HepG2 (cell line): ENCODE data around the gene WDR70. TPM values are rescaled to one million over a fixed set of nuclear protein-coding genes. Genes with fewer than 3 reads are reported as not detected.
A peak's percentile ranks its signal among the peaks of the same experiment; 100 is the strongest.

ENCODE experiments used
- BCL6 ChIP-seq: IDR thresholded peaks from 2 replicates; pipeline ENCODE4 v1.6.1; 2016; ENCODE audit warnings: missing genetic modification reagents, missing compliant biosample characterization
- CHCHD3 ChIP-seq: sonication (generic); formaldehyde crosslinking; IDR thresholded peaks from 2 replicates; pipeline ENCODE4 v1.8.0; 2022; ENCODE audit warnings: mild to moderate bottlenecking, missing genetic modification reagents, moderate library complexity
- HDAC1 ChIP-seq: sonication (generic); formaldehyde crosslinking; IDR thresholded peaks from 2 replicates; pipeline ENCODE4 v1.5.1; 2020; ENCODE audit warnings: mild to moderate bottlenecking, missing genetic modification reagents
- HOXA7 ChIP-seq: sonication (generic); formaldehyde crosslinking; IDR thresholded peaks from 2 replicates; pipeline ENCODE4 v1.8.1; 2022; ENCODE audit warnings: mild to moderate bottlenecking, missing genetic modification reagents, moderate library complexity
- MLXIP ChIP-seq: sonication (generic); formaldehyde crosslinking; IDR thresholded peaks from 2 replicates; pipeline ENCODE4 v1.9.0; 2021; ENCODE audit warnings: missing genetic modification reagents, borderline replicate concordance
- MYC ChIP-seq: sonication (generic); formaldehyde crosslinking; IDR thresholded peaks from 2 replicates; pipeline ENCODE4 v1.9.0; 2021; ENCODE audit warnings: missing genetic modification reagents, borderline replicate concordance
- PPARG ChIP-seq: conservative IDR thresholded peaks from 2 replicates; pipeline ENCODE4 v1.6.1; 2016; ENCODE audit warnings: missing biosample characterization, missing genetic modification reagents
- RXRA ChIP-seq: sonication (generic); formaldehyde crosslinking; IDR thresholded peaks from 2 replicates; pipeline ENCODE4 v1.5.1; 2020; ENCODE audit warnings: missing genetic modification reagents
- RXRB ChIP-seq: IDR thresholded peaks from 2 replicates; pipeline ENCODE4 v1.6.1; 2016; ENCODE audit warnings: borderline replicate concordance, missing genetic modification reagents, missing compliant biosample characterization
- SALL1 ChIP-seq: sonication (generic); formaldehyde crosslinking; IDR thresholded peaks from 2 replicates; pipeline ENCODE4 v1.8.0; 2022; ENCODE audit warnings: mild to moderate bottlenecking, missing genetic modification reagents
- TIGD3 ChIP-seq: sonication (generic); formaldehyde crosslinking; IDR thresholded peaks from 2 replicates; pipeline ENCODE4 v1.5.1; 2020; ENCODE audit warnings: mild to moderate bottlenecking, missing genetic modification reagents, borderline replicate concordance
- ZNF264 ChIP-seq: sonication (generic); formaldehyde crosslinking; IDR thresholded peaks from 2 replicates; pipeline ENCODE4 v1.4.0; 2020; ENCODE audit warnings: missing genetic modification reagents
- ZNF691 ChIP-seq: sonication (generic); formaldehyde crosslinking; IDR thresholded peaks from 2 replicates; pipeline ENCODE4 v1.4.0; 2020; ENCODE audit warnings: missing genetic modification reagents, low read depth, mild to moderate bottlenecking, borderline replicate concordance
- ZNF720 ChIP-seq: sonication (generic); formaldehyde crosslinking; IDR thresholded peaks from 2 replicates; pipeline ENCODE4 v1.4.0; 2020; ENCODE audit warnings: missing genetic modification reagents
- polyA plus RNA-seq, 8 experiments: library from polyadenylated mRNA; depleted of rRNA in 3 of 8; stranded (reverse) in 7 of 8; unstranded in 1 of 8; fragments of >200 nt; fragmentation: Illumina TruSeq in 4 of 8; extraction: Trizol in 4 of 8; gene quantifications; 2 replicates each; pipeline versions ENCODE4 v1.2.1 to v1.2.3, GENCODE V29; 2011 to 2016; ENCODE audit warnings: low read depth in 4 of 8, missing spikeins in 1 of 8, mixed read lengths in 1 of 8; ENCODE audit not compliant: insufficient read depth in 1 of 8
- total RNA-seq, 5 experiments: library from RNA; depleted of rRNA; stranded (reverse); fragments of >200 nt; fragmentation: Illumina TruSeq; extraction: Trizol; gene quantifications; 2 replicates each; pipeline ENCODE4 v1.2.3, GENCODE V29; 2016; ENCODE audit warnings: low read depth in 1 of 5
- TF ChIP-seq, protein P1 (sequence below): sonication (generic); formaldehyde crosslinking; IDR thresholded peaks from 2 replicates; pipeline ENCODE4 v1.4.0; 2020; ENCODE audit warnings: mild to moderate bottlenecking, missing genetic modification reagents
- TF ChIP-seq, protein P2 (sequence below): sonication (generic); formaldehyde crosslinking; IDR thresholded peaks from 2 replicates; pipeline ENCODE4 v1.8.0; 2023; ENCODE audit warnings: mild to moderate bottlenecking, missing genetic modification reagents

Gene WDR70
- total and polyA plus RNA-seq, 2 of the 13 experiments (the other 11 are each of a cell fraction or from before 2014, with no cell fraction given), result 14.6 to 30.6 TPM

DNA sequence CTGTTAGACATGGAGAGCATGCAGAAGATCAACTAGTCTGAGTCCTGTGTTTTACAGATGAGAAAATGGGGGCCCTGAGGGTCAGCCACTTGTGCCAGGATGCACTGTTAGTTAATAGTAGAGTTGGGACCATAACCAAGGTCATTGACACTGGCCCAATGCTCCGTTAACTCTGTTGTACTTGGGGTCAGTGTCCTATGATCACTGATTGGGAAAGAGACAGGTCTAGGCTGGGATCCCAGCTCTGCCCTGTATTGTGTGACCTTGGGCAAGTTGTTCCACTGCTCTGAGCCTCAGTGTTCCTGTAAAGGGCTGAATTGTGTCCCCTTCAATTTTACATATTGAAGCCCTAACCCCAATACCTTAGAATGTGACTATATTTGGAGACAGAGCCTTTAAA lies 390.7 kb downstream of the WDR70 start (continued):
- TF ChIP-seq RXRA (CRISPR knock-in tag), result peak; percentile 70; the same call in 1 of the 2 replicates
- no peak for TF ChIP-seq ZNF720 (CRISPR knock-in tag)
- TF ChIP-seq HOXA7 (CRISPR knock-in tag), result no peak
- TF ChIP-seq MLXIP (CRISPR knock-in tag), result no peak
- peak; percentile 47; the same call in 1 of the 2 replicates for TF ChIP-seq SALL1 (CRISPR knock-in tag)
- TF ChIP-seq RXRB (CRISPR knock-in tag), result peak; percentile 91
- no peak for TF ChIP-seq PPARG
- TF ChIP-seq BCL6 (CRISPR knock-in tag), result peak; percentile 57
- no peak for TF ChIP-seq TIGD3 (CRISPR knock-in tag)
- TF ChIP-seq, protein P1, sequence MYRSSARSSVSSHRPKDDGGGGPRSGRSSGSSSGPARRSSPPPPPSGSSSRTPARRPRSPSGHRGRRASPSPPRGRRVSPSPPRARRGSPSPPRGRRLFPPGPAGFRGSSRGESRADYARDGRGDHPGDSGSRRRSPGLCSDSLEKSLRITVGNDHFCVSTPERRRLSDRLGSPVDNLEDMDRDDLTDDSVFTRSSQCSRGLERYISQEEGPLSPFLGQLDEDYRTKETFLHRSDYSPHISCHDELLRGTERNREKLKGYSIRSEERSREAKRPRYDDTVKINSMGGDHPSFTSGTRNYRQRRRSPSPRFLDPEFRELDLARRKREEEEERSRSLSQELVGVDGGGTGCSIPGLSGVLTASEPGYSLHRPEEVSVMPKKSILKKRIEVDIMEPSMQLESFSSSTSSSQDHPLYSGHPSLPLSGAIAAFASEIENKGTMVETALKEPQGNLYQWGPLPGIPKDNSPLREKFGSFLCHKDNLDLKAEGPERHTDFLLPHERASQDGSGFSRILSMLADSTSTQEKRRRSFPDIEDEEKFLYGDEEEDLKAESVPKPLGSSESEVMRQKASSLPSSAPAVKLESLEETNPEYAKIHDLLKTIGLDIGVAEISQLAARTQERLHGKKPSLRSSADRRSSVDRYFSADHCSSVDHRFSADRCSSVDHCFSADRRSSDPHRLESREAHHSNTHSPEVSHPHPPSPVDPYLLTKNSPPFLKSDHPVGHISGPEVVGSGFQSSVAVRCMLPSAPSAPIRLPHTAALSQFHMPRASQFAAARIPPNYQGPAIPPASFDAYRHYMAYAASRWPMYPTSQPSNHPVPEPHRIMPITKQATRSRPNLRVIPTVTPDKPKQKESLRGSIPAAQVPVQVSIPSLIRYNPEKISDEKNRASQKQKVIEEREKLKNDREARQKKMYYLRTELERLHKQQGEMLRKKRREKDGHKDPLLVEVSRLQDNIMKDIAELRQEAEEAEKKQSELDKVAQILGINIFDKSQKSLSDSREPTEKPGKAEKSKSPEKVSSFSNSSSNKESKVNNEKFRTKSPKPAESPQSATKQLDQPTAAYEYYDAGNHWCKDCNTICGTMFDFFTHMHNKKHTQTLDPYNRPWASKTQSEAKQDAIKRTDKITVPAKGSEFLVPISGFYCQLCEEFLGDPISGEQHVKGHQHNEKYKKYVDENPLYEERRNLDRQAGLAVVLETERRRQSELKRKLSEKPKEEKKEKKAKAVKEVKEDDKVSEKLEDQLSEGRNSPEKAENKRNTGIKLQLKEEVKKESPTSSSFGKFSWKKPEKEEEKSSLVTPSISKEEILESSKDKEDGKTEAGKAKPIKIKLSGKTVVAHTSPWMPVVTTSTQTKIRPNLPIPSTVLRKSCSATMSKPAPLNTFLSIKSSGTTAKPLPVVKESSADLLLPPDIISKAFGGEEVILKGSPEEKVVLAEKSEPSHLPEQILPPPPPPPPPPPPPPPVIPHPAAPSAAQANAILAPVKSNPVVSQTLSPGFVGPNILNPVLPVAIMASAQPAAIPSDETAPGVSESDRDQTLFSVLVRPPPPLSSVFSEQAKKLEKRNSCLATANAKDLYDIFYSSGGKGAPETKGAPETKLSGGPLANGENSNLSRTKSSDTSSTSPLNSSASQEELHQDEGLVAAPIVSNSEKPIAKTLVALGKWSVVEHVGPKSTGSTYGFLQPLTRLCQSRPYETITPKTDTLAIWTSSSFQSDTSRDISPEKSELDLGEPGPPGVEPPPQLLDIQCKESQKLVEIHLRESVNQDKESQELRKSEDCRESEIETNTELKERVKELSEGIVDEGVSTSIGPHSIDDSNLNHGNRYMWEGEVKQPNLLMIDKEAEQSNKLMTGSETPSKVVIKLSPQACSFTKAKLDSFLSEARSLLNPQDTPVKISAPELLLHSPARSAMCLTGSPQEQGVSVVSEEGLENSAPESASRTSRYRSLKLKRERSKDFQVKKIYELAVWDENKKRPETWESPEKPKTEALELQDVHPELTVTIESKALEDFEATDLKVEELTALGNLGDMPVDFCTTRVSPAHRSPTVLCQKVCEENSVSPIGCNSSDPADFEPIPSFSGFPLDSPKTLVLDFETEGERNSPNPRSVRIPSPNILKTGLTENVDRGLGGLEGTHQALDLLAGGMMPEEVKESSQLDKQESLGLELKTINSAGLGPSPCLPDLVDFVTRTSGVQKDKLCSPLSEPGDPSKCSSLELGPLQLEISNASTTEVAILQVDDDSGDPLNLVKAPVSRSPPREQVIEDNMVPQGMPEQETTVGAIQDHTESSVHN, result no peak
- TF ChIP-seq, protein P2, sequence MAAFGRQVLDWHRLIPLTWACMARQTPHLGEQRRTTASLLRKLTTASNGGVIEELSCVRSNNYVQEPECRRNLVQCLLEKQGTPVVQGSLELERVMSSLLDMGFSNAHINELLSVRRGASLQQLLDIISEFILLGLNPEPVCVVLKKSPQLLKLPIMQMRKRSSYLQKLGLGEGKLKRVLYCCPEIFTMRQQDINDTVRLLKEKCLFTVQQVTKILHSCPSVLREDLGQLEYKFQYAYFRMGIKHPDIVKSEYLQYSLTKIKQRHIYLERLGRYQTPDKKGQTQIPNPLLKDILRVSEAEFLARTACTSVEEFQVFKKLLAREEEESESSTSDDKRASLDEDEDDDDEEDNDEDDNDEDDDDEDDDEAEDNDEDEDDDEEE, result no peak
- TF ChIP-seq CHCHD3 (CRISPR knock-in tag), result no peak
- no peak for TF ChIP-seq MYC (CRISPR knock-in tag)
- TF ChIP-seq HDAC1, result no peak
- 0 out of 2 replicates have a peak, but pooled peaks have one; percentile 32 for TF ChIP-seq ZNF264 (CRISPR knock-in tag)
- TF ChIP-seq ZNF691, result no peak
